ENCODE results near the gene BCAR1.

Gene BCAR1

DNA sequence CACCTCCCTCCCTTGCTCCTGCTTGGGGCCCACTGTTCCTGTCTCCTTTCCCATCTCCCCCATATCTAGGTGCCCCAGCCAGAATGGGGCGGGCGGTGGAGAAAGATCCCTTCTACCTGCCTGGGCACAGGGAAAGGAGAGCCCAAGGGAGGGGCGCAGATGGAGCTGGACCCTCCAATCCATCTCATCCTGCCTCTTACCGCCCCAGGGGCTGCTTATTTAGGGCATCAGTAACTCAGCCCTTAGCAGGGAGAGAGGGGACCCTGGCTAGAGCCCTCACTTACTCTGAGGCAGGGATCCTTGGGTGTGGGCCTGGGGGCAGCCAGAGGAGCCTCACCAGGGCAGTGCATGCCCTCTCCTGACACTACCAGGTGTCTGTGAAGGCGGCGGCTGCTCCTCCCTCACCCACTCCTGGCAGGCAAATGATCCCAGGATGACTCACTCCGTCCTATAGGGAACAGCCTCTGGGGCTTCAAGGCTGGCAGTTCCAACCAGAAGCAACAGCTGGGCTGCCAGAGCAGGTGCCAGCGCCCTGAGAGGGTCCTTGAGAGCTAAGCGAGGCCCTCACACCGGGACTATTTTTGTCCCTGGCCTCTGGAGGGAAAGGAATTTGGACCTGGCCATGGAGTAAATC, 16.3 kb upstream of the BCAR1 start:
- H3K4me3 ChIP-seq (ENCODE audit: low read length): no peak overlapping the region
- no peak for DNase-seq (ENCODE audit: low read depth)
- TF ChIP-seq CTCF (conservative IDR thresholded peaks at IDR 0.05; ENCODE audit: low read length): no peak

GRCh38 chr16:75266738-75267630, 15.6 kb upstream of the BCAR1 start:
- H3K4me3 ChIP-seq (ENCODE audit: low read length): peak overlapping the region; percentile 91
- no peak for TF ChIP-seq CTCF (conservative IDR thresholded peaks at IDR 0.05; ENCODE audit: low read length)
- DNase-seq (ENCODE audit: low read depth): no peak

GRCh38 chr16:75265911-75266701, 14.7 kb upstream of the BCAR1 start:
- peak; percentile 47 for DNase-seq (ENCODE audit: low read depth)

DNA sequence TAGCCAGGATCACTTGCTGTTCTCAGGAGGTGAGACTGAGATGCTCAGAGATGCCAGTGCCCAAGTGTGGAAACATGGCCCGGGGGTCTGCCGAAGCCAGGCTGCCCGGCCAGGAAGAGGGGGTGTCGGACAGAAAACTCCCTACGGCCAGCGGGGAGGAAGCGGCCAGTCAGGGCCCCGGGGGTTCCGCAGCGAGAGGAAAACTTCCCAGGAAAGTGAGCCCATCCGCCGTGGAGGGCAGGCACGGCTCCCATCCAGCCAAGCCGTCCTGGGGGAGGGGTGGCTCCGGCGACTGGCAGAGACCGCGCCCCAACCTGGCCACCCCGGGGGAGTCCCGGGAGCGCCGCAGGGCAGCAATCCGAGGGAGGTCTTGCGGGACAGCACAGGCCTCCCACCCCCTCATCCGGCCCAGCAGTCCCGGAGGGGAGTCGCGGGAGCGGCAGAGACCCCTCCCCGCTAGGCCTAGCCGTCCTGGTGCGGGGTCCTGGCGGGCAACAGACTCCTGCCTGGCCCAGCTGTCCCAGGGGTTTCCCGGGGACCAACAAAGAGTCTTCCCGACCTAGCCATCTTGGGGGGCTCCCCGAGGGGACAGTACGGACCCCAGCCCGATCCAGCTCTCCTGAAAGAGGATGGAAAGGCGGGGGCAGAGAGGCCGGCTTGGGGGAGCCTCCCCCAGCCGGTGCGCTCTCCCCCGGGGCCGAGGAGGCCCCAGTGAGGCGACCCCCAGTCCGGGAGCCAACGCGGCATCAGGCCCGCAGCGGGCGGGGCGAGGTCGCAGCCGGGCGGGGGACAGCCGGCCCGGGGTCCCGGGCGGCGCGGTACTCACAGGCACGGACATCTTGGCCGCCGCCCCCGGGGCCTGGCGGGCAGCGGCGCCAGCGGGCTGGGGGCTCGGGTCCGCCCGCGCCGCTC, 13.8 kb upstream of the BCAR1 start:
- no peak for DNase-seq (ENCODE audit: low read depth)

More at GRCh38 chr16:75265911-75266701, 14.7 kb upstream of the BCAR1 start:
- H3K4me3 ChIP-seq (ENCODE audit: low read length): peak overlapping the region; percentile 91
- no peak for TF ChIP-seq CTCF (conservative IDR thresholded peaks at IDR 0.05; ENCODE audit: low read length)

DNA sequence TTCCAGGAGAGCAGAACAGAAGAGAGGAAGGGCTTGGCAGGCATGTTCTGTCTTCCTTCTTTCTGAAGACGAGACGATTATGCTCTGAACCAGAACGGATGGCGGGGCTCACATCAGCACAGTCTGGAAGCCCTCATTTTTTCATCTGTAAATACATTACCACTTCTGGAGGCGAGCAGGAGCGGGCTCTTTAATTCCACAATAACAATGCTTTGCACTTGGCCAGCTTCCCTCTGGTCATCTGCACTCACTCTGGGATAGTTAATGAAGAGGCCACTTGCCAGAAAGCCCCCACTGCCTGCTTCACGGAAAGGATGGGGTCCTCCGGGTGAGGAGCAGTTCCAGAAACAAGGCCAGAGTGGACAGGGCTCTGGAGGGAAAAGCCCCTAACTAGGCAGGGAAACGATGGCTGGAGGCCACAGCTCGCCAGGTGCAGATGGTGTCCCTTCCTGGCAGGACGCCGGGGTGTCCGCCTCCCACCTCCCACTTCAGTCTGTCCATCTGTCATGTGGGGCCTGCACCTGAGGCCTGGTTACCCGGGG, 13.1 kb upstream of the BCAR1 start:
- TF ChIP-seq CTCF (conservative IDR thresholded peaks at IDR 0.05; ENCODE audit: low read length): no peak
- peak; percentile 33 for DNase-seq (ENCODE audit: low read depth)
- H3K4me3 ChIP-seq (ENCODE audit: low read length): peak overlapping the region; percentile 91

More for the DNA sequence above, 13.8 kb upstream of the BCAR1 start:
- no peak for TF ChIP-seq CTCF (conservative IDR thresholded peaks at IDR 0.05; ENCODE audit: low read length)
- peak overlapping the region; percentile 91 for H3K4me3 ChIP-seq (ENCODE audit: low read length)

- DNase-seq (ENCODE audit: low read depth): no peak
- no peak for TF ChIP-seq CTCF (conservative IDR thresholded peaks at IDR 0.05; ENCODE audit: low read length)
- H3K4me3 ChIP-seq (ENCODE audit: low read length): peak overlapping the region; percentile 91
Measured at GRCh38 chr16:75263963-75264445, 12.6 kb upstream of the BCAR1 start.
